H9 (cell line): ENCODE results near the gene PCDH18. TPM values are rescaled to one million over a fixed set of nuclear protein-coding genes. Genes with fewer than 3 reads are reported as not detected.
"Not testable (repeated sequence)": the region's sequence is repeated elsewhere in the genome, so short reads cannot be mapped to it uniquely, and the experiment has no call there.

Experiments used
- DNase-seq: peaks from one replicate; pipeline ENCODE4 v3.0.0-alpha.2; 2017
- H2AFZ ChIP-seq: one replicate; pipeline ENCODE4 v1.6.1; 2013; ENCODE audit warnings: mild to moderate bottlenecking, low read length, control low read depth, moderate library complexity
- H2AK5ac ChIP-seq: 2 replicates; pipeline ENCODE4 v1.6.1; 2013; ENCODE audit warnings: low read length, control low read depth, mixed read lengths; ENCODE audit not compliant: insufficient read length
- H2BK120ac ChIP-seq: one replicate; pipeline ENCODE4 v1.6.1; 2013; ENCODE audit warnings: low read depth, mild to moderate bottlenecking, low read length, control low read depth, inconsistent platforms; ENCODE audit not compliant: poor library complexity, severe bottlenecking
- H2BK12ac ChIP-seq: 2 replicates; pipeline ENCODE4 v1.6.1; 2013; ENCODE audit warnings: low read length, control low read depth, mixed read lengths, low read depth; ENCODE audit not compliant: insufficient read length
- H2BK15ac ChIP-seq: 2 replicates; pipeline ENCODE4 v1.6.1; 2013; ENCODE audit warnings: low read depth, low read length, control low read depth
- H2BK20ac ChIP-seq: one replicate; pipeline ENCODE4 v1.6.1; 2013; ENCODE audit warnings: low read depth, mild to moderate bottlenecking, low read length, control low read depth, inconsistent platforms; ENCODE audit not compliant: poor library complexity, severe bottlenecking
- H2BK5ac ChIP-seq: 2 replicates; pipeline ENCODE4 v1.6.1; 2013; ENCODE audit warnings: low read length, control low read depth, mixed read lengths; ENCODE audit not compliant: insufficient read length
- H3K14ac ChIP-seq: 2 replicates; pipeline ENCODE4 v1.6.1; 2013; ENCODE audit warnings: low read length, control low read depth; ENCODE audit not compliant: insufficient read depth
- H3K18ac ChIP-seq: 2 replicates; pipeline ENCODE4 v1.6.1; 2013; ENCODE audit warnings: low read depth, mild to moderate bottlenecking, mixed read lengths, low read length, control low read depth; ENCODE audit not compliant: insufficient read length
- H3K23ac ChIP-seq: 2 replicates; pipeline ENCODE4 v1.6.1; 2013; ENCODE audit warnings: low read length, control low read depth, mixed read lengths, low read depth; ENCODE audit not compliant: insufficient read length
- H3K23me2 ChIP-seq: 2 replicates; pipeline ENCODE4 v1.6.1; 2013; ENCODE audit warnings: low read depth, mild to moderate bottlenecking, mixed read lengths, low read length, control low read depth; ENCODE audit not compliant: insufficient read length, poor library complexity, severe bottlenecking
- H3K27ac ChIP-seq: 2 replicates; pipeline ENCODE4 v1.5.1; 2013; ENCODE audit warnings: low read length, control low read depth, mixed read lengths, low read depth; ENCODE audit not compliant: insufficient read length
- H3K27me3 ChIP-seq: 2 replicates; pipeline ENCODE4 v1.6.1; 2013; ENCODE audit warnings: low read length, control low read depth, inconsistent platforms; ENCODE audit not compliant: insufficient read depth
- H3K4ac ChIP-seq: 2 replicates; pipeline ENCODE4 v1.6.1; 2013; ENCODE audit warnings: low read depth, mild to moderate bottlenecking, control low read depth, inconsistent platforms, low read length, moderate library complexity
- H3K4me1 ChIP-seq: 2 replicates; pipeline ENCODE4 v1.6.1; 2013; ENCODE audit warnings: low read length, control low read depth, inconsistent platforms; ENCODE audit not compliant: insufficient read depth
- H3K4me2 ChIP-seq: 2 replicates; pipeline ENCODE4 v1.6.1; 2013; ENCODE audit warnings: low read length, control low read depth, mixed read lengths; ENCODE audit not compliant: insufficient read length, insufficient read depth
- H3K56ac ChIP-seq: 2 replicates; pipeline ENCODE4 v1.6.1; 2013; ENCODE audit warnings: low read depth, mild to moderate bottlenecking, mixed read lengths, low read length, control low read depth; ENCODE audit not compliant: insufficient read length
- H3K79me1 ChIP-seq: 2 replicates; pipeline ENCODE4 v1.6.1; 2013; ENCODE audit warnings: low read depth, mild to moderate bottlenecking, moderate library complexity, low read length, control low read depth, inconsistent platforms; ENCODE audit not compliant: insufficient read depth, poor library complexity, severe bottlenecking
- H3K79me2 ChIP-seq: 2 replicates; pipeline ENCODE4 v1.6.1; 2013; ENCODE audit warnings: low read length, control low read depth, inconsistent platforms; ENCODE audit not compliant: insufficient read depth
- H3K9ac ChIP-seq: 2 replicates; pipeline ENCODE4 v1.6.1; 2013; ENCODE audit warnings: low read length, control low read depth, mixed read lengths; ENCODE audit not compliant: insufficient read length; ENCODE audit errors: extremely low read depth
- H3K9me3 ChIP-seq: one replicate; pipeline ENCODE4 v1.6.1; 2013; ENCODE audit warnings: low read depth, low read length, inconsistent platforms; ENCODE audit not compliant: control insufficient read depth
- H3T11ph ChIP-seq: one replicate; pipeline ENCODE4 v1.6.1; 2013; ENCODE audit warnings: mild to moderate bottlenecking, low read length, control low read depth, inconsistent platforms
- H4K20me1 ChIP-seq: one replicate; pipeline ENCODE4 v1.6.1; 2013; ENCODE audit not compliant: control insufficient read depth, insufficient read length, insufficient read depth
- H4K5ac ChIP-seq: 2 replicates; pipeline ENCODE4 v1.6.1; 2013; ENCODE audit warnings: low read depth, mild to moderate bottlenecking, mixed read lengths, low read length, control low read depth; ENCODE audit not compliant: insufficient read length
- H4K8ac ChIP-seq: replicated peaks from 2 replicates; pipeline ENCODE4 v1.6.1; 2013; ENCODE audit warnings: low read length, control low read depth, mixed read lengths, low read depth; ENCODE audit not compliant: insufficient read length
- H4K91ac ChIP-seq: 2 replicates; pipeline ENCODE4 v1.6.1; 2013; ENCODE audit warnings: low read depth, mild to moderate bottlenecking, moderate library complexity, mixed read lengths, low read length, control low read depth; ENCODE audit not compliant: insufficient read length
- H3K27ac Mint-ChIP-seq, 3 experiments: 2 replicates in 2 of 3; 3 replicates in 1 of 3; pipeline ENCODE4 v1.8.0; 2020 to 2021; ENCODE audit warnings: mixed read lengths in 3 of 3, mild to moderate bottlenecking in 1 of 3, moderate library complexity in 1 of 3
- H3K27me3 Mint-ChIP-seq: 2 replicates; pipeline ENCODE4 v1.8.0; 2021; ENCODE audit warnings: low read depth, mild to moderate bottlenecking, moderate library complexity, mixed read lengths
- H3K36me3 Mint-ChIP-seq, 3 experiments: 2 replicates in 2 of 3; 3 replicates in 1 of 3; pipeline ENCODE4 v1.8.0; 2020 to 2021; ENCODE audit warnings: low read depth in 3 of 3, mixed read lengths in 3 of 3; ENCODE audit not compliant: insufficient read depth in 1 of 3
- H3K4me1 Mint-ChIP-seq, 2 experiments: 2 replicates each; pipeline ENCODE4 v1.8.0; 2020; ENCODE audit warnings: mixed read lengths in 2 of 2
- H3K4me3 Mint-ChIP-seq, 2 experiments: 2 replicates in 1 of 2; 3 replicates in 1 of 2; pipeline ENCODE4 v1.8.0; 2020 to 2021; ENCODE audit warnings: mild to moderate bottlenecking in 2 of 2, mixed read lengths in 2 of 2, moderate library complexity in 1 of 2
- H3K9me3 Mint-ChIP-seq, 2 experiments: 2 replicates in 1 of 2; 3 replicates in 1 of 2; pipeline ENCODE4 v1.8.0; 2020; ENCODE audit warnings: mild to moderate bottlenecking in 2 of 2, mixed read lengths in 2 of 2, moderate library complexity in 1 of 2
- WGBS: extraction: QIAGEN DNeasy Blood & Tissue Kit; methylation state at CpG from one replicate; pipeline ENCODE4 v1.1.7; 2013; ENCODE audit warnings: missing lambda C conversion rate, low lambda C conversion rate, mixed read lengths; ENCODE audit not compliant: insufficient read length; ENCODE audit errors: extremely low coverage; 5-methylcytosine and 5-hydroxymethylcytosine counted together
- total RNA-seq: library from RNA; stranded (reverse); gene quantifications from 2 replicates; pipeline ENCODE4 v1.2.1, GENCODE V29; 2021
- TF ChIP-seq, protein P1 (sequence below): fragments of 200-600 bp; sonication (generic); conservative IDR thresholded peaks from 3 replicates; pipeline ENCODE4 v1.8.0; 2021; ENCODE audit warnings: antibody characterized with exemption, mild to moderate bottlenecking

Gene PCDH18
- total RNA-seq, 1 experiment from 2014 or later, result 60.7 TPM

- Mint-ChIP-seq H3K27me3 (no peaks in the 10 kb centered on the region; the same call in none of the 2 replicates), H3K27ac (no peak overlapping the region), H3K4me3 (peak overlapping the region in 1 of 2 experiments; percentile 65; a peak in 3 of 5 replicates), H3K4me1 (peaks cover 2 to 7% of the 10 kb centered on the region in 2 experiments; a peak in 3 of 4 replicates), H3K9me3 (peaks cover 2 to 4% of the 10 kb centered on the region in 2 experiments; a peak in 2 of 5 replicates), H3K36me3 (peaks cover 0 to 3% (median 0%) of the 10 kb centered on the region in 3 experiments; a peak in 3 of 7 replicates)
- no peak overlapping the region for H4K5ac ChIP-seq
- no peak overlapping the region for H3K4me2 ChIP-seq
- no peak overlapping the region for H2BK15ac ChIP-seq
- no peak for DNase-seq
- no peak overlapping the region for H4K91ac ChIP-seq
- no peaks in the 10 kb centered on the region for H4K20me1 ChIP-seq
- H2AK5ac ChIP-seq, result no peak overlapping the region
- no peak overlapping the region for H2AFZ ChIP-seq
- H2BK20ac ChIP-seq, result no peak overlapping the region
- no peaks in the 10 kb centered on the region for H3K9me3 ChIP-seq
- no peak overlapping the region for H3K27ac ChIP-seq
- no peak overlapping the region for H2BK12ac ChIP-seq
- no peak overlapping the region for H3K18ac ChIP-seq
- H3K23ac ChIP-seq, result no peak overlapping the region
- no peak overlapping the region for H3T11ph ChIP-seq
- no peaks in the 10 kb centered on the region for H3K27me3 ChIP-seq
- no peak overlapping the region for H3K9ac ChIP-seq
- TF ChIP-seq, protein P1, sequence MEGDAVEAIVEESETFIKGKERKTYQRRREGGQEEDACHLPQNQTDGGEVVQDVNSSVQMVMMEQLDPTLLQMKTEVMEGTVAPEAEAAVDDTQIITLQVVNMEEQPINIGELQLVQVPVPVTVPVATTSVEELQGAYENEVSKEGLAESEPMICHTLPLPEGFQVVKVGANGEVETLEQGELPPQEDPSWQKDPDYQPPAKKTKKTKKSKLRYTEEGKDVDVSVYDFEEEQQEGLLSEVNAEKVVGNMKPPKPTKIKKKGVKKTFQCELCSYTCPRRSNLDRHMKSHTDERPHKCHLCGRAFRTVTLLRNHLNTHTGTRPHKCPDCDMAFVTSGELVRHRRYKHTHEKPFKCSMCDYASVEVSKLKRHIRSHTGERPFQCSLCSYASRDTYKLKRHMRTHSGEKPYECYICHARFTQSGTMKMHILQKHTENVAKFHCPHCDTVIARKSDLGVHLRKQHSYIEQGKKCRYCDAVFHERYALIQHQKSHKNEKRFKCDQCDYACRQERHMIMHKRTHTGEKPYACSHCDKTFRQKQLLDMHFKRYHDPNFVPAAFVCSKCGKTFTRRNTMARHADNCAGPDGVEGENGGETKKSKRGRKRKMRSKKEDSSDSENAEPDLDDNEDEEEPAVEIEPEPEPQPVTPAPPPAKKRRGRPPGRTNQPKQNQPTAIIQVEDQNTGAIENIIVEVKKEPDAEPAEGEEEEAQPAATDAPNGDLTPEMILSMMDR, result no peak
- no peaks in the 10 kb centered on the region for H3K23me2 ChIP-seq
- no peak overlapping the region for H2BK5ac ChIP-seq
- no peaks in the 10 kb centered on the region for H3K79me1 ChIP-seq
- no CpG with 5 or more reads among the region's 2 CpGs for WGBS
- H4K8ac ChIP-seq, result no peak overlapping the region
- H3K79me2 ChIP-seq, result no peaks in the 10 kb centered on the region
- H2BK120ac ChIP-seq, result no peak overlapping the region
- H3K4me1 ChIP-seq, result no peaks in the 10 kb centered on the region
- no peak overlapping the region for H3K4ac ChIP-seq
- H3K56ac ChIP-seq, result no peak overlapping the region
- H3K14ac ChIP-seq, result no peak overlapping the region
These were observed 36.7 kb downstream of the PCDH18 start for GRCh38 chr4:137495578-137495977.

GRCh38 chr4:137483313-137483959 lies 48.9 kb downstream of the PCDH18 start:
- H2BK120ac ChIP-seq, result not testable (repeated sequence)
- H3K27ac Mint-ChIP-seq, result peak overlapping the region in 1 of 3 experiments; percentile 75; a peak in 1 of 7 replicates
- peaks cover 0 to 20% (median 7%) of the 10 kb centered on the region in 3 experiments; a peak in 6 of 7 replicates for H3K36me3 Mint-ChIP-seq

More at GRCh38 chr4:137483313-137483959, 48.9 kb downstream of the PCDH18 start:
- not testable (repeated sequence) for H3K27me3 ChIP-seq, H3K79me1 ChIP-seq, DNase-seq, H2BK12ac ChIP-seq, H3K9me3 ChIP-seq, H2BK5ac ChIP-seq, H3K27ac ChIP-seq, H3K79me2 ChIP-seq, H2AFZ ChIP-seq, H2AK5ac ChIP-seq, H3K27me3 Mint-ChIP-seq, H3K4me1 ChIP-seq, H4K8ac ChIP-seq, H4K5ac ChIP-seq, H3K14ac ChIP-seq, H4K91ac ChIP-seq, H3K18ac ChIP-seq, H3K9me3 Mint-ChIP-seq, H3K23ac ChIP-seq, H3K4me3 Mint-ChIP-seq, H3K9ac ChIP-seq, H2BK20ac ChIP-seq, H3K23me2 ChIP-seq, H3T11ph ChIP-seq, H3K56ac ChIP-seq, H3K4me1 Mint-ChIP-seq, H3K4ac ChIP-seq, H4K20me1 ChIP-seq, H2BK15ac ChIP-seq, H3K4me2 ChIP-seq
- WGBS, result no CpG with 5 or more reads among the region's 11 CpGs
